Mucosa of descending colon (tissue), 3 donors: ENCODE data around the gene TMPRSS11D. TPM values are rescaled to one million over a fixed set of nuclear protein-coding genes. Genes with fewer than 3 reads are reported as not detected.

Experiments used
- ATAC-seq: fragments of 200-7000 bp; cut with Tn5 transposase; one replicate; pipeline ENCODE4 v1.9.1; 2020; ENCODE audit warnings: mild to moderate bottlenecking, moderate library complexity
- DNase-seq, 3 donors: peaks; one replicate each; pipeline ENCODE4 v3.0.0-alpha.2; 2020
- H3K36me3 ChIP-seq: fragments of 200-600 bp; one replicate; pipeline ENCODE4 v1.8.0; 2021; ENCODE audit warnings: low read depth, mild to moderate bottlenecking
- H3K4me1 ChIP-seq: fragments of 200-600 bp; one replicate; pipeline ENCODE4 v1.8.0; 2021; ENCODE audit warnings: low read depth, mild to moderate bottlenecking
- H3K4me3 ChIP-seq: fragments of 200-600 bp; one replicate; pipeline ENCODE4 v1.8.0; 2021; ENCODE audit warnings: mild to moderate bottlenecking
- H3K9me3 ChIP-seq: fragments of 200-600 bp; one replicate; pipeline ENCODE4 v1.8.0; 2021; ENCODE audit warnings: mild to moderate bottlenecking
- intact Hi-C, 2 donors: fragments of 100-400 bp; cut with DNase I in 1 of 2; cut with micrococcal nuclease in 1 of 2; formaldehyde crosslinking; loops; one replicate each; pipeline versions ENCODE4 v1.11.0 to v1.11.1; 2022; cut with DNase I, micrococcal nuclease
- long read RNA-seq, 2 donors: library from polyadenylated mRNA; unstranded; transcript quantifications; one replicate each; pipeline ENCODE4 v2.0.0, GENCODE V29; 2019 to 2021
- total RNA-seq, 3 donors: library from RNA; stranded (reverse); fragmentation: NEBNext Ultra II Directional in 2 of 3; extraction: Animal tissue kit (Norgen Biotek cat#: 25700) in 2 of 3; gene quantifications; one replicate each; pipeline versions ENCODE4 v1.2.1 to v1.2.4, GENCODE V29; 2021 to 2023
- TF ChIP-seq, protein P1 (sequence below): fragments of 200-600 bp; IDR thresholded peaks from one replicate; pipeline ENCODE4 v1.8.0; 2022; ENCODE audit warnings: antibody characterized with exemption, mild to moderate bottlenecking
- donor health status: DM: no; HTN: no; CAD: no; lungs with moderate emphysema.
- donor health status: DM: no; HTN: no; CAD: no.
- donor health status: DM: no; HTN: yes; CAD: no.

Gene TMPRSS11D, protein sequence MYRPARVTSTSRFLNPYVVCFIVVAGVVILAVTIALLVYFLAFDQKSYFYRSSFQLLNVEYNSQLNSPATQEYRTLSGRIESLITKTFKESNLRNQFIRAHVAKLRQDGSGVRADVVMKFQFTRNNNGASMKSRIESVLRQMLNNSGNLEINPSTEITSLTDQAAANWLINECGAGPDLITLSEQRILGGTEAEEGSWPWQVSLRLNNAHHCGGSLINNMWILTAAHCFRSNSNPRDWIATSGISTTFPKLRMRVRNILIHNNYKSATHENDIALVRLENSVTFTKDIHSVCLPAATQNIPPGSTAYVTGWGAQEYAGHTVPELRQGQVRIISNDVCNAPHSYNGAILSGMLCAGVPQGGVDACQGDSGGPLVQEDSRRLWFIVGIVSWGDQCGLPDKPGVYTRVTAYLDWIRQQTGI
- total RNA-seq: not detected
- long read RNA-seq, donor 1: 0 reads
- long read RNA-seq, donor 2: 0 reads

DNA sequence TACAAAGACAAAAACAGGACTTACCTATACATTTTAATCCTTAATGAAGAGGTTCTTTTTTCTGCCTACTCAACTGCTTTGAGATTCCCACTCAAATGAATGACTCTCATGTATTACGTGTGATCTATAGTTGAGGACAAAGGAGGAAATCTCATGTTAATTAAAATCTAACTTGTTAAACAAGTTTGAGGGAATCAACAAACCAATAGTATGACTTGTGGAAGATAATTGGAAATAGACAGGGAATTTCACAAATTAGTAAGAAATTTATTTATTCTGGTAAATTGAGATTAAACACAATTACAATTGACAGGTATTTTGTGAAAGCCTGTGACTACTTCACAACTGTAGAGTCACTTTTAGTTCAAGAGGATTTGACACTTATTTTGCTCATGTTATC lies at the start of gene TMPRSS11D:
TSS of gene TMPRSS11D (minus strand) at position 101 of the 400 bp plus-strand sequence. CDS start at position 32, 69 bp downstream.
- no peaks in the 10 kb centered on the region for H3K36me3 ChIP-seq
- intact Hi-C loops: no loop called here
- DNase-seq (no peak), ATAC-seq (no peak)
- no peaks in the 10 kb centered on the region for H3K9me3 ChIP-seq
- H3K4me3 ChIP-seq: no peak within 1 kb of the TSS
- TF ChIP-seq, protein P1, sequence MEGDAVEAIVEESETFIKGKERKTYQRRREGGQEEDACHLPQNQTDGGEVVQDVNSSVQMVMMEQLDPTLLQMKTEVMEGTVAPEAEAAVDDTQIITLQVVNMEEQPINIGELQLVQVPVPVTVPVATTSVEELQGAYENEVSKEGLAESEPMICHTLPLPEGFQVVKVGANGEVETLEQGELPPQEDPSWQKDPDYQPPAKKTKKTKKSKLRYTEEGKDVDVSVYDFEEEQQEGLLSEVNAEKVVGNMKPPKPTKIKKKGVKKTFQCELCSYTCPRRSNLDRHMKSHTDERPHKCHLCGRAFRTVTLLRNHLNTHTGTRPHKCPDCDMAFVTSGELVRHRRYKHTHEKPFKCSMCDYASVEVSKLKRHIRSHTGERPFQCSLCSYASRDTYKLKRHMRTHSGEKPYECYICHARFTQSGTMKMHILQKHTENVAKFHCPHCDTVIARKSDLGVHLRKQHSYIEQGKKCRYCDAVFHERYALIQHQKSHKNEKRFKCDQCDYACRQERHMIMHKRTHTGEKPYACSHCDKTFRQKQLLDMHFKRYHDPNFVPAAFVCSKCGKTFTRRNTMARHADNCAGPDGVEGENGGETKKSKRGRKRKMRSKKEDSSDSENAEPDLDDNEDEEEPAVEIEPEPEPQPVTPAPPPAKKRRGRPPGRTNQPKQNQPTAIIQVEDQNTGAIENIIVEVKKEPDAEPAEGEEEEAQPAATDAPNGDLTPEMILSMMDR: no peak
- H3K4me1 ChIP-seq: no peaks in the 10 kb centered on the region

DNA sequence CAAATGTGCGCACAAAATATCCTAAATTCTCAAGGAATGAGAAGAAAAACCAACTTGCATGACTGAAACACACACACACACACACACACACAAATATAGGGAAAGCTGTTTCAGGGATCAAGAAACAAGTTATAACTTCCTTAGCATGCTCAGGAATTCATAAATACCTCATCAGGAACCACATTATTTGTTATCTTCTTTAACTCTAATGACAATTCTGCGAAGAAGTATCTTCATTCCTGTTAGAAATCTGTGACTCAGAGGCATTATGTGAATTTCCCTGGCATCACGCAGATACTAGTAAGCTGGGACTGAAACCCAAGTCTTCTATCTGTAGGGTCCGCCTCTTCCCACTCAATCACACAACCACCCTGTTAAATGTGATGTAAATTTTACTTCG lies 49.2 kb upstream of the TMPRSS11D start:
- no peak for ATAC-seq
- Histone ChIP-seq H3K9me3 (no peaks in the 10 kb centered on the region), H3K36me3 (no peaks in the 10 kb centered on the region), H3K4me1 (no peaks in the 10 kb centered on the region), H3K4me3 (no peak overlapping the region)
- TF ChIP-seq, protein P1: no peak
- DNase-seq: no peak
- intact Hi-C loops: no loop called here

DNA sequence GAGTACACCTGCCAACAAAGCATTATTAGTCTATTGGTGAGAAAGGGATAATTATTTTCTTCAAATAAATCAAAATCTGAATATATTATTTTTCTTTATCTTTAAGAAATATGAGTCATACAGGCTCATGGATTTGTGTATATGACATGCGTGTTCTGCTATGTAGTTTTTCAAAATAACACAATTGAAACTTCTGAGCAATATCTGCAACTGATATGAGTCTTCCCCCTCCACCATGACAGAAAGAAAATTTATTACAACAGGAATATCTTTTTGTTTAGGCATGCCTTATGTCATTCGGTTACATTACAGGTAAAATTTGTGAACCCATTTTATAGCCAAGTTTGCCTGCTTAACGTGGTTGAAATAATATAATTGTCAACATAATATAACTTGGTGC lies 47.5 kb upstream of the TMPRSS11D start:
- Histone ChIP-seq H3K36me3 (no peaks in the 10 kb centered on the region), H3K4me3 (no peak overlapping the region), H3K9me3 (no peaks in the 10 kb centered on the region), H3K4me1 (no peaks in the 10 kb centered on the region)
- ATAC-seq (no peak), DNase-seq (no peak)
- TF ChIP-seq, protein P1: no peak
- intact Hi-C loops: no loop called here

DNA sequence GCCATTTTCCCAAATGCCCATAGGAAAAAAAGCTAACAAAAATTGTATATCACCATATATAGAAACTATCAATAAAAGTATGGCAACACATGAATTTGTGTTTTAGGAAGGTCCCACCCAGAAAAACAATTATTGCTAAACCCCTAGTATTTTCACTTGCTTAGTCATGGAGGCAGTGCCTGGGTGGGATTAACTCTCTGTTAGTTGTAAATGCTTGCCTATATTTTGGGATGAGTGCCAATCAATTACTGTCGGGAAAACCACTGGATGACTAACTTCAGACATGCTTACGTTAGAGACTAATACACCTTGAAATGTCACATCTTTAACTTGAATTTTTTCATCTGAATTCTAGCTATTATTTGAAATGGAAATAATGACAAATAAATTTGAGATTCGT lies 45.6 kb upstream of the TMPRSS11D start:
- ATAC-seq: no peak
- Histone ChIP-seq H3K36me3 (no peaks in the 10 kb centered on the region), H3K4me3 (no peak overlapping the region), H3K4me1 (no peaks in the 10 kb centered on the region), H3K9me3 (no peaks in the 10 kb centered on the region)
- intact Hi-C loops: no loop called here
- TF ChIP-seq, protein P1: no peak
- DNase-seq: no peak

DNA sequence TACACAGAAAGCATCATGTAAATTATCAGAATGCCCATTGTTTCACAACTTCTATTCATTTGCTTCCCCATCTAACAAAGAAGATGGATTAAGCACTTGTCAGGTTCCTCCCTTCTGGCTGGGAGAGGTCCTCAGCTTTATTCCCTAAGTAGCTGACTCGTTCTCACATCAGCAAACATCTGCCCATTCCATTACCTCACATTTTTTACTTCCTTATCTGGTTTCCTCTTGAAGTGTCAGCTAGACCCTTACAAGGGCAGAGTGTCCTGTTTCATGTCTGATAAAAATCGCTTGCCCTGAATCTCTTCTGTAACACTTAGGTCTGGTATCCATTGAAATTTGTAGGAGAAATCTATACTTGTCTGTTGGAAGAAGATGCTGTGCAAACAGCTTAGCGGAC lies 44.7 kb upstream of the TMPRSS11D start:
- DNase-seq (no peak), ATAC-seq (no peak)
- intact Hi-C loops: no loop called here
- Histone ChIP-seq H3K36me3 (no peaks in the 10 kb centered on the region), H3K4me1 (no peaks in the 10 kb centered on the region), H3K4me3 (no peak overlapping the region), H3K9me3 (no peaks in the 10 kb centered on the region)
- TF ChIP-seq, protein P1: no peak
